C4-2B (cell line): ENCODE data around the gene ERC2.

Experiments
- CTCF ChIP-seq: fragments of 450-650 bp; conservative IDR thresholded peaks from 2 replicates; pipeline ENCODE4 v1.5.1; 2017; ENCODE audit warnings: mild to moderate bottlenecking
- ZFX ChIP-seq: fragments of 450-650 bp; IDR thresholded peaks from 2 replicates; pipeline ENCODE4 v1.6.1; 2017

DNA sequence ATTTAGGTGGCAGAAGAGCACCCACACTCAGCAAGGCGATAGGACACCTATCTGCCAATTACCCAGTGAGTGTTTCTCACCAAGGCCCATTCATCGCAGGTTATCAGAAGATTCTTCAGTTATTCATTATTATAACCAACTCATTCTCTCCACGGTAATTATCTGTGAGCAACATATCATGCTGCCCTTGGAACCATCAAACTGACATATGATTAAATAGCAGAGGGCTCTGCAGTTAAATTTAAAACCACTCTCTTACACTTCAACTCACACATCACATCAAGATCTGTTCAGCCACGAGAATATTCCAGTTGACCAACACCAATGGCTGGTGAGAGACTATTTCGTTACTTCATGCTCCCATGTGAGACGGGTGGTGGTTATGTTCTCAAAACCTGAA lies 489.3 kb downstream of the ERC2 start:
- TF ChIP-seq CTCF (no peak), ZFX (no peak)
